MG63 (cell line): Measurements from ENCODE around the gene FBLN5. TPM values are rescaled to one million over a fixed set of nuclear protein-coding genes. Genes with fewer than 3 reads are reported as not detected.
"Not testable (repeated sequence)": the region's sequence is repeated elsewhere in the genome, so short reads cannot be mapped to it uniquely, and the experiment has no call there.

Experiments
- DNase-seq: peaks from one replicate; pipeline ENCODE4 v3.0.0-alpha.2; 2020
- H3K27me3 ChIP-seq: fragments of 250-450 bp; sonication (Bioruptor Pico); 2 replicates; pipeline ENCODE4 v1.5.1; 2020; ENCODE audit warnings: mild to moderate bottlenecking, moderate library complexity
- H3K36me3 ChIP-seq: fragments of 250-450 bp; sonication (Bioruptor Pico); 2 replicates; pipeline ENCODE4 v1.5.1; 2020; ENCODE audit warnings: mild to moderate bottlenecking, moderate library complexity
- H3K4me3 ChIP-seq: fragments of 250-450 bp; sonication (Bioruptor Pico); 2 replicates; pipeline ENCODE4 v1.5.1; 2020; ENCODE audit warnings: mild to moderate bottlenecking, moderate library complexity
- H3K9me3 ChIP-seq: fragments of 250-450 bp; sonication (Bioruptor Pico); 2 replicates; pipeline ENCODE4 v1.5.1; 2020; ENCODE audit warnings: mild to moderate bottlenecking, moderate library complexity
- total RNA-seq: library from RNA; depleted of rRNA; stranded (reverse); fragments of >200 nt; shearing (Covaris generic); gene quantifications from 2 replicates; pipeline ENCODE4 v1.2.3, GENCODE V29; 2014; ENCODE audit warnings: low replicate concordance

Gene FBLN5
- total RNA-seq, 1 experiment from 2014 or later = 0.16 TPM

DNA sequence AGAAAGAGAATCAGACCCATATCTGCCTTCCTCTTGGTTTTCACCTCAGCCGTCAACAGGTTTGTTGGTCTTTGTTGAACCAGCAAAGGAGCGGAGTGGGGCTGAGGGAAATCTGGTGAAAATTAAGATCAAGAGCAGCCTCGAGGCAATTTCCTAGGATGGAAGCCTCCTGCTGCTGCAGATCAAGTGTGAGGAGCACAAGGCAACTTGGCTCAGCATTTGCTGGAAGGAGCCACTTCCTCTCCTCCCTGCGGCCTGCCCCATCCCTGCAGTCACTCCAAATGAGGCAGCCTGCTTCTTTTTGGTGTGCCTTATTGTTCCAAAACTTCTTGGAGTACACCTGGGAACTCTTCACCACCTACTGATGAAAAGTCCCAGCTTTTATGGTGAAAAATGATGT lies 85.1 kb downstream of the FBLN5 start:
- H3K9me3 ChIP-seq = no peaks in the 10 kb centered on the region
- H3K27me3 ChIP-seq = no peaks in the 10 kb centered on the region
- no peak overlapping the region for H3K4me3 ChIP-seq
- no peaks in the 10 kb centered on the region for H3K36me3 ChIP-seq
- DNase-seq = no peak

DNA sequence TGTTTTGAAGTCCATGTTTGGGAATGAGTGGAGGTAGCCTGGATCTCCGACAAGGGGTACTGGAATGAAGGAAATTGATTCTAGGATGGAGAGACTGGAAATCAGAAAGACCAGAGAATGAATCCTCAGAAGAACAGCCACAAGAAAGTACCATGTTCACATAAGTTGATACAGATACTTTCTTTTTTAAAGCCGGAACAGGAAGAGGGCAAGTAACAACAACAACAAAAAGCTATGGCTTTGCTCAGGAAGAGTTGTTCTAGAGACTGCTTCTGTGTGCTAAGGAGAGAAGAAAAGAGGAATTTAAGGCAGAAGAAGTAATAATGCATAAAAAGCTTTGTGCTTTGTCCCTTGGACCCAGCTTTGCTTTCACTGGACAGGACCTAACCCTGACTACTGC lies 86.4 kb downstream of the FBLN5 start:
- Histone ChIP-seq H3K36me3 (no peaks in the 10 kb centered on the region), H3K4me3 (no peak overlapping the region), H3K27me3 (no peaks in the 10 kb centered on the region), H3K9me3 (no peaks in the 10 kb centered on the region)
- DNase-seq = no peak

DNA sequence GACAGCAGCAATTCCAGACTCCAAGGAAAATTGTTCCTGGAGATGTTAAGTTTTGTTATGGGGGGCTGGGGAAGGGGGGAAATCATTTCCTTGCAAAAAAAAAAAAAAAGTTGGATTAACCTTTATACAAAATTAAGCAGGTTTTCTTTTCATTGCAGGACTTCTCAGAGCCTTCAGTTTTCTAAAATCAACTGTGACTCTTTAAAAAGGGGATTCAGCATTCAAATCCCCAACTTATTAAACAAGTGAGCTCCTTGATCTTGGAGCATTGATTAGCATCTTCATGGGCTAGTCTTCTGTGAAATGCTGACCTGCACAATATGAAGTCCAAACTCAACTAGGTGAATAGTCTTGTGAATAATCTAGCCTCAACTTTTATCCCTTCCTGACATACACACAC lies 87.3 kb downstream of the FBLN5 start:
- H3K36me3 ChIP-seq = no peaks in the 10 kb centered on the region
- H3K9me3 ChIP-seq = no peaks in the 10 kb centered on the region
- H3K27me3 ChIP-seq = no peaks in the 10 kb centered on the region
- no peak overlapping the region for H3K4me3 ChIP-seq
- no peak for DNase-seq

DNA sequence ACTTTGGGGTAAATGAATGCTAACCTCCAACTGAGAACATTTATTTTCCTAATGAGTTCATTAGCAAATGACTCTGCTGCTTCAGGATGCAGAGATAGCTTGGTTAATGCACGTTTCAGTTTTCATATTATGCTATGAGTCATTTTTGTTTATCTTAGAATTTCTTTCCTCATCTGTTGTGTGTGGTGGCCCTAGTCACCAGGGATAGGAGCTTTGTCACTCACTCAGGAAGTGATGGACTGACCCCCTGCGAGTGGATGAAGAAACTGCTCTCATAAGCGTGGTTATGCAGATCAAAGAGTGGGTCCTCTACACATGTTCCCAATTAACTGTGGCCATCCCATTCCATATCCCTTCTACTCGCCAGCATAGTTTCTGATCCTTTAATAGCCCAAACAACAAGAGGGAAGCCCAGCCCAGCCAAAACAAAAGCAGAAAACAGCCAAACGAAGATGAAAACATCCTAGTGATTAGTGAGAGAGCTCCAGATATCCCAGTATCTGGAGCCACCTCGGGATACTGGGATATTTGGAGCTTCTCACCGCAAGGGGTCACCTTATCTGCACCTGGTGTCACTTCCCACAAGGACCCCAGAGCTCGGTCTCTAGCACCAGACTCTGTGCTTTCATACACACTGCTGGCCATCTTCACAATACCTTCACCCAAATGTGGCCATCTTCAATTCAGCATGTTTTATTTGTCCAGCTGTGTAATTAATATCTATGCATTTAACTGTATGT lies 88.8 kb downstream of the FBLN5 start:
- Histone ChIP-seq H3K4me3 (no peak overlapping the region), H3K27me3 (no peaks in the 10 kb centered on the region), H3K9me3 (no peaks in the 10 kb centered on the region), H3K36me3 (no peaks in the 10 kb centered on the region)
- DNase-seq = peak; percentile 37

DNA sequence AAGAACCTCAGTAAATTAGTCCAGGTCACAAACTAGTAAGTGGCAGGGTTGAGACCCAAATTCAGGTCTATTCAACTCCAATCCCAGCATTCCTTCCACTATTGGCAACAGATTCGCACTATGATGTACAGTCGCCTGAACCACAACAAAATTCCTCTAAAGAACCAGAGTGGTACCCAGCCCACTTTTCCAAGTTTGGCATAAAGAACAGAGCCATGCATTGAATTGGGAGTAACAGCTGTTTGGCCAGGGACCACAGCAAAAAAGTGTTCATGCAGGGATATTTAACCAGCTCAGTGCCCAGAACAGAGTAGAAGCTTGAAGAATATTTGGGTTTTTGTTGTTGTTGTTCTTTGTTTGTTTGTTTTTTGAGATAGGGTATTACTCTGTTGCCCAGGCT lies 89.9 kb downstream of the FBLN5 start:
- no peak overlapping the region for H3K4me3 ChIP-seq
- no peak for DNase-seq
- no peaks in the 10 kb centered on the region for H3K27me3 ChIP-seq
- no peaks in the 10 kb centered on the region for H3K36me3 ChIP-seq
- no peaks in the 10 kb centered on the region for H3K9me3 ChIP-seq

DNA sequence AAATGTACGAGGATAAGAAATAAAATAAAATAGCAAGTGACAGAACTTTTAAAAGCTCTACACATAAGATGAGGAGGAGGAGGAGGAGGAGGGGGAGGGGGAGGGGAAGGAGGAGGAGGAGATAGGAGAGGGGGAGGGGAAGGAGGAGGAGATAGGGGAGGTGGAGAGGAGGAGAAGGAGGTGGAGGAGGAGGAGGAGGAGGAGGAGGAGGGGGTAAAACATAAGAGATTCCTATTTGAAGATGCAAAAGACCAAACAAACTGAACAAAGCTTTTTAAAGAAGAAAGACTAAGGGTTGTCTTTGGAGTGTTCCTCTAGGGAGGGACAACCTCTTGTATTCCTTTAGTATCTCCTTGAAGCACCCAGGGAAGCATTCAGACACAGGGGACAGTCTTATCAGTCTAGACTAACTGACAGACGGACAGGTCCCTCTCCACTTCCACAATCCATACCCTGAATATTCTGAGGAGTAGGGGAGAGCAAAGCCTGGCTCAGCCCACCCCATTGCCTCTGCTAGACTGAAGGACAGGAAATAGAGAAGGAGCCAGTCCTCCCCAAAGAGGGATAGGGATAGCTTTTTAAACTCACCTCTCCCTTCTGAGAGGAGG lies 93.1 kb downstream of the FBLN5 start:
- no peaks in the 10 kb centered on the region for H3K27me3 ChIP-seq
- no peaks in the 10 kb centered on the region for H3K36me3 ChIP-seq
- no peak overlapping the region for H3K4me3 ChIP-seq
- DNase-seq = no peak
- H3K9me3 ChIP-seq = no peaks in the 10 kb centered on the region

DNA sequence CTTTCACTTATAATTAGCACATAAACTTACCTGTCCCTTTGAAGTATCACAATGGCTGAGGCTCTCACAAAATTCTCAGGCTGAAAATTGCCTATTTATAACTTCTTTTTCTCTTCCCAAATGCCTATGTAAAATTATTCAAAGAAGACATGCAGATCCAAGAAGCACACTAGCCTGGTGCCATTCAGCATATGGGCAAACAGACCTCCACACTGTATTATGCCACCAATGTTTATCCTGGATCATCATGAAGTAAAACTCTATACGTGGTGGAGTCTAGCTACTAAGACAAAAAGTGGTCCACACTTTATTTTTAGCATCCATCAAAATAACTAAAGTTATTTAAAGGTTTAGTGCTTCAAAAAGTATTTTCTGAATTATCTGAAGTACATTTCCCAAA lies 95.9 kb downstream of the FBLN5 start:
- no peaks in the 10 kb centered on the region for H3K36me3 ChIP-seq
- no peaks in the 10 kb centered on the region for H3K9me3 ChIP-seq
- DNase-seq = no peak
- H3K27me3 ChIP-seq = no peaks in the 10 kb centered on the region
- H3K4me3 ChIP-seq = no peak overlapping the region

DNA sequence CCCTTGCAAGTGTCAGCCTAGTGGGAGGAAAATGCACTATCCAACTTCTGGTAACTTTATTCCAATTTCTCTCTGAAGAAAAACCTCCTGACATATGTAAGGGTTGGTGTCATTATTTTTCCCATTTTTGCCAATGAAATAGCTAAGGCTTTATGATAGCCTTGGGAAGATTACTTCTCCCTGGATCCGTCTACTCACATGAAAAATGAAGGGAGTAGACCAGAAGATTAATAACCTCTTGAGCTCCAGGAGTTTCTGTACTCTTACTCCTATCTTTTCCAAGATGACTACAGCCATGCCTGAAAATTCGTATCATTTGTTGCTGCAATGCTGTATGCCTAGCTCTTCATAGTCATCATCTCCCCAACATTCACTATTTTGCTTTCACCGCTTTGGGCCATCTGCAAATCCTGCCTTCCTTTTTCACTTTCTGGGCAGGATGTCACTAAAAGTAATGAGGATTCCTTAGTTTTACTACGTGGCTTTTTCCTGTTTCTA lies 98.9 kb downstream of the FBLN5 start:
- H3K36me3 ChIP-seq = no peaks in the 10 kb centered on the region
- no peaks in the 10 kb centered on the region for H3K27me3 ChIP-seq
- H3K4me3 ChIP-seq = no peak overlapping the region
- no peaks in the 10 kb centered on the region for H3K9me3 ChIP-seq
- DNase-seq = no peak

DNA sequence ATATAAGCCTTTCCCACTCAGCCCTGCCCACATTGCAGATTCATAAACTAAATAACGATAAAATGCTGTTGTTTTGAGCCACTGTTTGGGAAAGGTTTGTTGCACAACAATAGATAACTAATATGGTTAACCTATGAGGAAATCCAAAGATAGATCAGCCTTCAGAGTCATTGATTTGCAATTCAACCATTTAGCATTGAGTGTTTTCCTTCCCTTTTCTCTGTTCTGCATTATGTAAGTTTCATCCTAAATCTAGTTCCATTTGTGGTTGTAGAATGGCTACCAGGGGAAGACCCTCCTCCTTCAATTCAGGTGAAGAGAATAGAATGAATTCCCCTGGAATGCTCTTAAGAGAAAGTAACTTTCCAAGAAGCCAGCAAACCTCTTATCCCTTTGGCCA lies 99.8 kb downstream of the FBLN5 start:
- Histone ChIP-seq H3K9me3 (no peaks in the 10 kb centered on the region), H3K27me3 (no peaks in the 10 kb centered on the region), H3K4me3 (no peak overlapping the region), H3K36me3 (no peaks in the 10 kb centered on the region)
- no peak for DNase-seq

DNA sequence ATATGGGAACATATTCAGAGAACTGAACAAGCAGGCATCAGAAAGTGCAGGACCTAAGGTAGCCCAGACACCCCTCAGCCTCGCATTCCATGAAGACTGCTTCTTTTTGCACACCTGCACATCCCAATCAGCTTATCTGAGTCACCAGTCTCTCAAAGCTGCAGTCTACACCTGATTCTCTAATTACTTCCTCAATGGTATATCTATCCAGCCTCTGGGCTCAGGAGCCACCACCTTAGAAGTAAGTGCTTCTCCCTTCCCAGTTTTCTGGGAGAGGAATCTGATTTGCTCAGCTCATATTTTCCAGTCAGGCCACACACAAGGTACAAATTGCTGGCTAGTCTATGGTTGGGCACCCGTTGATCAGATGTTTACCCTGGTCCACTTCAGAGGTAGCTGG lies 101.8 kb downstream of the FBLN5 start:
- H3K36me3 ChIP-seq = no peaks in the 10 kb centered on the region
- no peak overlapping the region for H3K4me3 ChIP-seq
- no peak for DNase-seq
- no peaks in the 10 kb centered on the region for H3K27me3 ChIP-seq
- H3K9me3 ChIP-seq = no peaks in the 10 kb centered on the region

DNA sequence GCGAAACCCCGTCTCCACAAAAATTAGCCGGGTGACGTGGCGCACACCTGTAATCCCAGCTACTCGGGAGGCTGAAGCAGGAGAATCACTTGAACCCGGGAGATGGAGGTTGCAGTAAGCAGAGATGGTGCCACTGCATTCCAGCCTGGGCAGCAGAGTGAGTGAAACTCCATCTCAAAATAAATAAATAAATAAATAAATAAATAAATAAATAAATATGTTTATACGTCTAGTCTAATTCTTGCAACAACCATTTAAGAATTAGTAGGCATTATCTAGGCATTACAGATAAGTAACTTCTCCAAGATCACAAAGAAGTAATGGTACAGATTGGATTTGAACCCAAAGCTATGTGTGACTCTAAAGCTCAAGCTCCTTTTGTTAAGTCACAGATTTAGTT lies 102.4 kb downstream of the FBLN5 start:
- DNase-seq, H3K36me3 ChIP-seq, H3K27me3 ChIP-seq, H3K4me3 ChIP-seq, H3K9me3 ChIP-seq: not testable (repeated sequence)

DNA sequence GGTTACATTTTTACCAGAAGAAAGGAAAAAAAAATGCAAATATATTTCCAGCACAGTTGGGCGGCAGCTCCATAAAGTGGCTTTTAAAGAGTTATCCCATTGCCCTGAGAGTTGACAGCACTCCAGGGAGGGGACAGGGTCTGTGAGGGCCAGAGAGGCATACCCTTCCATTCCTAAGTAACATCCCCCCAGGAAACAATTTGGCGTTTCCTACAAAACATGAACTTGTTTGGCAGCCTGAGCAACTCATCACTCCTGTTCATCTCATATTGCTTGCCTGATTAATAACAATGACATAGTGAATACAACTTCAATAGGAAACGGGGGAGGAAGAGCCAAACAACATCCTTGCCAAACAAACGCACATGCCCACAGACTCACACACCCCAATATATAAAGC lies 103.5 kb downstream of the FBLN5 start:
- no peak for DNase-seq
- no peaks in the 10 kb centered on the region for H3K9me3 ChIP-seq
- H3K27me3 ChIP-seq = no peaks in the 10 kb centered on the region
- H3K4me3 ChIP-seq = no peak overlapping the region
- H3K36me3 ChIP-seq = no peaks in the 10 kb centered on the region

DNA sequence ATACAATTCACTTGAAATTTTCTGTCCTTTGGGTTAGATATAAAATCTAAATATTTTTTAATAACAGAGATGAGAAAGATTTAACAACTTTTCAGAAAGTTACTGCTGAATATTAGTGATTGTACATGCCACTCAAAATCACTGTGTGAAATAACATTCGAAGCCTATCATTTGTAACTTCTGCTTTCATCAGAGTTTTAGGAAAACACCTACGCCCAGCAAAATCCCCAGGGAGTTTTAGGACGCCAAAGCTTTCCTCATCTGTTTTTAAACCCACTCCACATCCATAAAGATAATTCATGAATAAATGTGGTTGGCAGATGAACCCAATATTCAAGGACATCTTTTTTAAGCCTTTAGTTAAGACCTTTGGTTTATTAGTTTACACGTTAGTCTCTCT lies 104.1 kb downstream of the FBLN5 start:
- no peak for DNase-seq
- H3K36me3 ChIP-seq = no peaks in the 10 kb centered on the region
- H3K4me3 ChIP-seq = no peak overlapping the region
- H3K27me3 ChIP-seq = no peaks in the 10 kb centered on the region
- H3K9me3 ChIP-seq = no peaks in the 10 kb centered on the region

DNA sequence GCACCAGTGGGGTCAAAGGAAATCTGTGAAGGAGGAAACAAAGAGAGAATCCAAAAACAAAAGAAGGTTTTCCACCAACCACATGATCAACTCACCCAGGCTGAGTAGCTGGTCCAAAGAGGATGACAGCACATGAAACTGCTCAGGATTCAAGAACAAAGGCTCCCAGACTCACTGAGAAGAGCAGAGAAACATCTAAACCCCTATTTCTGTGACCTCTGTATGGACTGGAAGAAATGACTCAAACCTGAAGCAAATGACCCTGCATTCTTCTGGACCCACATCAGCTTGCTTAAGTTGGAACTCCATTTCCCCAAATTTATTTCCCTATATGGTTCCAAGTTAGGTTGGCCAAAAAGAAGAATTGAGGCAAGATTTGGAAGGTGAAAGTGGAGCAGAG lies 106.4 kb downstream of the FBLN5 start:
- DNase-seq = no peak
- H3K9me3 ChIP-seq = no peaks in the 10 kb centered on the region
- no peaks in the 10 kb centered on the region for H3K27me3 ChIP-seq
- H3K36me3 ChIP-seq = no peaks in the 10 kb centered on the region
- no peak overlapping the region for H3K4me3 ChIP-seq

DNA sequence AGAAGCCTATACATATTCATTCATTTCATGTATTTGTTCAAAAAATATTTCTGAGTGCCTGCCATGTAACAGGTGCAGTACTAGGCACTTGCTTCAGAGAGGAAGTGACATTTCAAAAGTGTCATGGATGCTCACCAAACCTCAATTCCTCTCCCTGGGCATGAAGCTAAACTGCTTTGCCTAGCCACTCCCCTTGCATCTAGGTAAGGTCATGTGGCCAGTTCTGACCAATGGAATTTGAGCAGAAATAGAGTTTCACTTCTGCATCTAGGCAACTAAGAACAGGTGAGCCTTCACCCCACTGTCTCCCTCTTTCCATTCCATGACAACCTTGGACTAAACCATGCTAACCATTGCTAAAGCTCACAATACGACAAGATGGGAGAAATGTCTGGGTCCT lies 107.7 kb downstream of the FBLN5 start:
- no peaks in the 10 kb centered on the region for H3K9me3 ChIP-seq
- peaks cover 4% of the 10 kb centered on the region; the same call in 1 of the 2 replicates for H3K27me3 ChIP-seq
- no peak for DNase-seq
- H3K36me3 ChIP-seq = no peaks in the 10 kb centered on the region
- H3K4me3 ChIP-seq = no peak overlapping the region

DNA sequence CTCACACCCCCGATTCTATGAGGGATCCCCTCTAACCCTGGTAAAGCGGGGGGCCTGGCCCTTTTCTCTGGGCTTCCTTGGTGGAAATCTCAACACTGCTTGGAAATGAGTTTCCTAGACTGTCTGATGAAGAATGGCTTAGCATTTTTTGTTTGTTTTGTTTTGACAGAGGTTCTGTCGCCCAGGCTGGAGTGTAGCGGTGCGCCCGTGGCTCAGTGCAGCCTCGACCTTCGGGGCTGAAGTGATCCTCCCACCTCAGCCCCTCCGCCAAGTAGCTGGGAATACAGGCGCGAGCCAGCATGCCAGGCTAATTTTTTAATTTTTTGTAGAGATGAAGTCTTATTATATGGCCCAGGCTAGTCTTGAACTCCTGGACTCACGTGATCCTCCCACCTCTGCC lies 110.4 kb downstream of the FBLN5 start:
- Histone ChIP-seq H3K9me3 (no peaks in the 10 kb centered on the region), H3K36me3 (no peaks in the 10 kb centered on the region), H3K4me3 (no peak overlapping the region; the same call in 1 of the 2 replicates), H3K27me3 (peaks cover 8% of the 10 kb centered on the region; the same call in 1 of the 2 replicates)
- DNase-seq = no peak

DNA sequence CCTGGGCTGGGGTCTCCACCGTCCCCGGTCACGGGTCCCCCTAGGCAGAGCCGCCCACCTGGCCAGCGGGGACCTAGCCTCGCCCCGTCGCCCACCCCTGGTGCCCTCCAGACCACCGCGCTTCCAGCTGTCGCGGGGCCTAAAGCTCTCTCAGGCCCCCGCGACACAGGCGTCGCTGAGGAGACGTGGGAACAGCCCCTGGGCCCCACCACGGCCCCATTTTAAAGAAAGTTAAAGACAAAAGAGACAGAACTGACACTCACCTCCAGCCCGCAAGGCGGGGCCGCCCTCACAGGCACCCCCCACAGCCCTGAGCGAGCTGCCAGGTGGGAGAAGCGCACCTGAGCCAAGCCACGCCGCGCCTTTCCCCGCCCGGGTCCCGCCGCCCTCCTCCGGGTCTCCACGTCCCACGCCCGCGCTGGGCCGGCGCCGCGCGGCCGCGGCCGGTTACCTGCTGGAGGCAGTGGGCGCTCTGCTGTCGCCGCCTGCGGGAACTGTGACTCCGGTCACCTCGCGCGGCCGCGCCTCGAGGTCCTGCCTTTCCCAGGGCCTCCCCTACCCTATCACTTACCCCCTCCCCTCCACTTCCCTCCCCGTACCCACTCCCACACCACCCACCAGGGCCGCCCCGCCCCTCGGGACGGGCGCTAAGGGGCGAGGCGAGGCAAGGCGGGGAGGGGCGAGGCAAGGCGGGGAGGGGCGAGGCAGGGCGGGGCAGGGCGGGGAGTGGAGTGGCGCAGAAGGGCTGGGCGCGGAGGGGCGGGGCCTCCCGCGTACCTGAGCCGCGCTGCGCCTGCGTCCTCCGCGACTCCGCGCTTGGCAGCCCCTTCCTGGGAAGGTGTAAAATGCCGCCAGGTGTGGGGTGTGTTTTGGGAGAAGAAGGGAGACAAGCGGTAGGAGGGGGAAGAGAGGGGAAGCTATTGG lies 111.3 kb downstream of the FBLN5 start:
- Histone ChIP-seq H3K4me3 (peak overlapping the region; percentile 40), H3K36me3 (no peaks in the 10 kb centered on the region), H3K9me3 (no peaks in the 10 kb centered on the region), H3K27me3 (peaks cover 8% of the 10 kb centered on the region; the same call in 1 of the 2 replicates)
- DNase-seq = peak; percentile 23
